HCT116 (cell line): ENCODE measurements around the gene ZNF276. TPM values are rescaled to one million over a fixed set of nuclear protein-coding genes. Genes with fewer than 3 reads are reported as not detected.
A peak's percentile ranks its signal among the peaks of the same experiment; 100 is the strongest.

Source experiments
- ATAC-seq: fragments of 200-7000 bp; cut with Tn5 transposase; 2 replicates; pipeline ENCODE4 v1.9.1; 2020; ENCODE audit warnings: mild to moderate bottlenecking, moderate library complexity
- BruUV-seq: library from RNA; stranded (reverse); fragments of 400-500 nt; replicated peaks from 2 replicates; lab custom pipeline; 2021; lab: Mats Ljungman, UMichigan
- CTCF ChIA-PET: fragments of 300-600 bp; sonication (Branson Sonifier 250); formaldehyde crosslinking; loops from one replicate; lab custom pipeline; 2021; ENCODE audit warnings: antibody characterized with exemption; lab: Charles Lee
- POLR2A ChIA-PET: fragments of 300-600, 350-600 bp; sonication (Branson Sonifier 250); formaldehyde crosslinking; loops from one replicate; lab custom pipeline; 2021; ENCODE audit warnings: antibody characterized with exemption; lab: Charles Lee
- RAD21 ChIA-PET, 2 experiments: fragments of 300-600 bp; sonication (Branson Sonifier 250); formaldehyde crosslinking; loops; one replicate each; lab custom pipeline; 2023; ENCODE audit warnings: low total read pairs in 2 of 2; ENCODE audit not compliant: uncharacterized antibody in 2 of 2, unreplicated experiment in 2 of 2, low non-redundant PET in 1 of 2; lab: Charles Lee
- DNase-seq: peaks from one replicate; pipeline ENCODE4 v3.0.0-alpha.2; 2010; ENCODE audit warnings: low read depth, low spot score
- H2AFZ ChIP-seq: fragments of 200-600 bp; shearing (Covaris generic), sonication (generic); 2 replicates; pipeline ENCODE4 v1.6.1; 2017; ENCODE audit warnings: low read depth, mixed run types, mixed read lengths, antibody characterized with exemption, low read length; ENCODE audit not compliant: poor library complexity, severe bottlenecking
- H3K27ac ChIP-seq: 2 replicates; pipeline ENCODE4 v1.5.1; 2012; ENCODE audit warnings: low read depth, low read length
- H3K27me3 ChIP-seq: fragments of 200-600 bp; sonication (generic); 2 replicates; pipeline ENCODE4 v1.6.1; 2016; ENCODE audit warnings: mixed run types, low read length, mixed read lengths; ENCODE audit not compliant: insufficient read depth
- H3K36me3 ChIP-seq, 2 experiments: fragments of 200-500 bp in 1 of 2; fragments of 200-600 bp in 1 of 2; sonication (Bioruptor generic) in 1 of 2; sonication (generic) in 1 of 2; 2 replicates each; pipeline versions ENCODE4 v1.5.1 to v1.6.1; 2014 to 2016; ENCODE audit warnings: low read length in 2 of 2, inconsistent platforms in 1 of 2, mixed read lengths in 1 of 2, mixed run types in 1 of 2; ENCODE audit not compliant: insufficient read depth in 2 of 2, control insufficient read depth in 1 of 2
- H3K4me1 ChIP-seq, 2 experiments: fragments of 200-600 bp in 1 of 2; sonication (generic) in 1 of 2; 2 replicates each; pipeline versions ENCODE4 v1.5.1 to v1.6.1; 2012 to 2017; ENCODE audit warnings: low read length in 2 of 2, inconsistent platforms in 1 of 2, mild to moderate bottlenecking in 1 of 2, mixed read lengths in 1 of 2, mixed run types in 1 of 2, moderate library complexity in 1 of 2; ENCODE audit not compliant: insufficient read depth in 2 of 2, control insufficient read depth in 1 of 2
- H3K4me2 ChIP-seq: fragments of 200-600 bp; sonication (generic); 2 replicates; pipeline ENCODE4 v1.6.1; 2017; ENCODE audit warnings: mixed run types, low read length, mixed read lengths
- H3K4me3 ChIP-seq, 2 experiments: fragments of 200-600 bp in 1 of 2; sonication (generic) in 1 of 2; replicated peaks in 1 of 2; 2 replicates each; pipeline ENCODE4 v1.5.1; 2011 to 2016; ENCODE audit warnings: low read length in 2 of 2, control low read depth in 1 of 2, low read depth in 1 of 2, mild to moderate bottlenecking in 1 of 2, mixed read lengths in 1 of 2, mixed run types in 1 of 2
- H3K79me2 ChIP-seq: fragments of 200-600 bp; sonication (generic); 2 replicates; pipeline ENCODE4 v1.6.1; 2017; ENCODE audit warnings: mild to moderate bottlenecking, mixed run types, low read length, moderate library complexity, mixed read lengths; ENCODE audit not compliant: insufficient read depth
- H3K9ac ChIP-seq: fragments of 200-600 bp; sonication (generic); 2 replicates; pipeline ENCODE4 v1.6.1; 2016; ENCODE audit warnings: low read length, mixed read lengths
- H3K9me2 ChIP-seq: fragments of 200-600 bp; sonication (generic), shearing (Covaris generic); 2 replicates; pipeline ENCODE4 v1.6.1; 2017; ENCODE audit warnings: mixed run types, mild to moderate bottlenecking, moderate library complexity; ENCODE audit not compliant: insufficient read depth
- H3K9me3 ChIP-seq, 2 experiments: fragments of 200-500 bp in 1 of 2; fragments of 200-600 bp in 1 of 2; sonication (Bioruptor generic) in 1 of 2; sonication (generic) in 1 of 2; 2 replicates each; pipeline ENCODE4 v1.6.1; 2014 to 2017; ENCODE audit warnings: low read length in 2 of 2, mixed read lengths in 2 of 2, inconsistent platforms in 1 of 2, low read depth in 1 of 2, mild to moderate bottlenecking in 1 of 2, mixed run types in 1 of 2, moderate library complexity in 1 of 2; ENCODE audit not compliant: control insufficient read depth in 1 of 2, insufficient read depth in 1 of 2
- H4K20me1 ChIP-seq: fragments of 200-600 bp; sonication (generic), shearing (Covaris generic); 2 replicates; pipeline ENCODE4 v1.6.1; 2017; ENCODE audit warnings: mixed run types, mild to moderate bottlenecking, moderate library complexity; ENCODE audit not compliant: insufficient read depth
- CBX3 ChIP-seq: IDR thresholded peaks from 2 replicates; pipeline ENCODE4 v1.6.1; 2012; ENCODE audit warnings: low read depth
- EZH2phosphoT487 ChIP-seq: fragments of 200-600 bp; IDR thresholded peaks from 2 replicates; pipeline ENCODE4 v1.6.1; 2018; ENCODE audit warnings: antibody characterized with exemption, borderline replicate concordance
- JUND ChIP-seq: IDR thresholded peaks from 2 replicates; pipeline ENCODE4 v1.6.1; 2012
- RAD21 ChIP-seq: IDR thresholded peaks from 2 replicates; pipeline ENCODE4 v1.6.1; 2012; ENCODE audit warnings: low read depth, mild to moderate bottlenecking
- REST ChIP-seq: IDR thresholded peaks from 2 replicates; pipeline ENCODE4 v1.6.1; 2012; ENCODE audit warnings: low read depth
- YY1 ChIP-seq: IDR thresholded peaks from 2 replicates; pipeline ENCODE4 v1.6.1; 2011; ENCODE audit warnings: low read length, low read depth, moderate library complexity, mild to moderate bottlenecking; ENCODE audit not compliant: insufficient replicate concordance; ENCODE audit errors: extremely low read depth
- intact Hi-C: fragments of 100-400 bp; cut with micrococcal nuclease; formaldehyde crosslinking; loops from 2 replicates; pipeline ENCODE4 v1.10.0; 2022
- total RNA-seq: library from RNA; stranded (reverse); gene quantifications from one replicate; pipeline ENCODE4 v1.2.1, GENCODE V29; 2021; ENCODE audit not compliant: unreplicated experiment
- TF ChIP-seq, protein P1 (sequence below): IDR thresholded peaks from 2 replicates; pipeline ENCODE4 v1.6.1; 2012

The ZNF276 gene
- total RNA-seq, 1 experiment from 2014 or later: 49.9 TPM

- H3K36me3 ChIP-seq: peaks cover 76 to 82% of the 10 kb centered on the region in 2 experiments
- H4K20me1 ChIP-seq: no peaks in the 10 kb centered on the region; the same call in 1 of the 2 replicates
- H3K4me3 ChIP-seq: no peak overlapping the region
- peak overlapping the region; percentile 19; the same call in 1 of the 2 replicates for H3K27ac ChIP-seq
- H3K9me3 ChIP-seq: no peaks in the 10 kb centered on the region
- no peaks in the 10 kb centered on the region for H3K27me3 ChIP-seq
- ChIA-PET POLR2A (no interaction called here), CTCF (no interaction called here), RAD21 (no interaction called here)
- no peaks in the 10 kb centered on the region for H3K4me1 ChIP-seq
- H3K9ac ChIP-seq: no peak overlapping the region
- BruUV-seq: no TSS peak
- H3K4me2 ChIP-seq: no peak overlapping the region
- H3K9me2 ChIP-seq: no peaks in the 10 kb centered on the region
- no peak for DNase-seq
- no peak for ATAC-seq
- TF ChIP-seq YY1 (no peak), RAD21 (no peak), EZH2phosphoT487 (no peak), CBX3 (no peak), JUND (no peak), REST (no peak)
- TF ChIP-seq, protein P1, sequence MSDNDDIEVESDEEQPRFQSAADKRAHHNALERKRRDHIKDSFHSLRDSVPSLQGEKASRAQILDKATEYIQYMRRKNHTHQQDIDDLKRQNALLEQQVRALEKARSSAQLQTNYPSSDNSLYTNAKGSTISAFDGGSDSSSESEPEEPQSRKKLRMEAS: no peak
- intact Hi-C loops: loop anchor here (5.0 kb wide), 1 partner anchor 50 kb away; no protein-coding TSS in a partner anchor
- peaks cover 8% of the 10 kb centered on the region; the same call in 1 of the 2 replicates for H3K79me2 ChIP-seq
- H2AFZ ChIP-seq: no peak overlapping the region
These were observed 16.2 kb downstream of the ZNF276 start for GRCh38 chr16:89737341-89738071.
